ENCODE results near the gene AOC2. TPM values are rescaled to one million over a fixed set of nuclear protein-coding genes. Genes with fewer than 3 reads are reported as not detected.

The AOC2 gene
- total and polyA plus RNA-seq, 2 of the 13 experiments (the other 11 are each of a cell fraction or from before 2014, with no cell fraction given), result 1.2 to 3.3 TPM

- no peak for TF ChIP-seq THAP7 (CRISPR knock-in tag; IDR thresholded peaks at IDR 0.05)
- no peak for TF ChIP-seq EED (CRISPR knock-in tag; IDR thresholded peaks at IDR 0.05)
- no peak for TF ChIP-seq ZNF17 (CRISPR knock-in tag; IDR thresholded peaks at IDR 0.05)
- TF ChIP-seq ZNF589 (CRISPR knock-in tag; conservative IDR thresholded peaks at IDR 0.05), result 0 out of 2 replicates have a peak, but pooled peaks have one; percentile 46
- no peak for TF ChIP-seq ZNF556 (CRISPR knock-in tag; IDR thresholded peaks at IDR 0.05; ENCODE audit: borderline replicate concordance)
- TF ChIP-seq ZBTB20 (CRISPR knock-in tag; IDR thresholded peaks at IDR 0.05; ENCODE audit: borderline replicate concordance, low read depth), result no peak
- TF ChIP-seq NFAT5 (CRISPR knock-in tag; IDR thresholded peaks at IDR 0.05), result no peak
- TF ChIP-seq ZNF646 (CRISPR knock-in tag; IDR thresholded peaks at IDR 0.05), result no peak
- no peak for TF ChIP-seq MAX (IDR thresholded peaks at IDR 0.05)
- no peak for TF ChIP-seq GPBP1L1 (CRISPR knock-in tag; IDR thresholded peaks at IDR 0.05)
- 0 out of 2 replicates have a peak, but pooled peaks have one; percentile 45 for TF ChIP-seq ZNF296 (CRISPR knock-in tag; conservative IDR thresholded peaks at IDR 0.05)
- no peak for TF ChIP-seq ZBTB33 (CRISPR knock-in tag; IDR thresholded peaks at IDR 0.05)
Measured at GRCh38 chr17:42833767-42834422, 10.5 kb upstream of the AOC2 start (continued).

Measured in HepG2 (cell line).